ENCODE results near the gene HSPA6. TPM values are rescaled to one million over a fixed set of nuclear protein-coding genes. Genes with fewer than 3 reads are reported as not detected.
"Not testable (repeated sequence)": the region's sequence is repeated elsewhere in the genome, so short reads cannot be mapped to it uniquely, and the experiment has no call there.

HSPA6 gene
- total RNA-seq, 1 donor, result 0.36 TPM

- H2AFZ ChIP-seq (ENCODE audit: low read length); H4K20me1 ChIP-seq (ENCODE audit: insufficient read depth, low read length); H3K36me3 ChIP-seq (ENCODE audit: insufficient read depth, low read length); H3K4me3 ChIP-seq (ENCODE audit: insufficient read depth, low read length); H3K79me2 ChIP-seq (ENCODE audit: insufficient read depth, low read length); H3K4me2 ChIP-seq (ENCODE audit: insufficient read depth, low read length); H3K9me3 ChIP-seq (ENCODE audit: low read depth, low read length); DNase-seq (ENCODE audit: insufficient read length, low spot score, missing footprints); H3K27ac ChIP-seq (ENCODE audit: low read depth, low read length); H3K27me3 ChIP-seq (ENCODE audit: insufficient read depth, low read length): not testable (repeated sequence)
- H3K4me1 ChIP-seq (ENCODE audit: insufficient read depth, low read length), result peaks cover 12% of the 10 kb centered on the region
These were observed 4.2 kb downstream of the HSPA6 start for GRCh38 chr1:161528550-161528949.

GRCh38 chr1:161529463-161530104 lies 5.2 kb downstream of the HSPA6 start:
- H3K27me3 ChIP-seq (ENCODE audit: insufficient read depth, low read length); H3K27ac ChIP-seq (ENCODE audit: low read depth, low read length); H3K9me3 ChIP-seq (ENCODE audit: low read depth, low read length); DNase-seq (ENCODE audit: insufficient read length, low spot score, missing footprints); H3K36me3 ChIP-seq (ENCODE audit: insufficient read depth, low read length); H4K20me1 ChIP-seq (ENCODE audit: insufficient read depth, low read length); H2AFZ ChIP-seq (ENCODE audit: low read length); H3K79me2 ChIP-seq (ENCODE audit: insufficient read depth, low read length): not testable (repeated sequence)
- Histone ChIP-seq H3K4me1 (ENCODE audit: insufficient read depth, low read length) (peaks cover 12% of the 10 kb centered on the region), H3K4me2 (ENCODE audit: insufficient read depth, low read length) (peak overlapping the region; percentile 87), H3K4me3 (ENCODE audit: insufficient read depth, low read length) (peak overlapping the region; percentile 83)

- peak overlapping the region; percentile 83 for H3K4me3 ChIP-seq (ENCODE audit: insufficient read depth, low read length)
- H3K27me3 ChIP-seq (ENCODE audit: insufficient read depth, low read length); H3K36me3 ChIP-seq (ENCODE audit: insufficient read depth, low read length); DNase-seq (ENCODE audit: insufficient read length, low spot score, missing footprints); H3K9me3 ChIP-seq (ENCODE audit: low read depth, low read length); H4K20me1 ChIP-seq (ENCODE audit: insufficient read depth, low read length); H3K79me2 ChIP-seq (ENCODE audit: insufficient read depth, low read length): not testable (repeated sequence)
- peak overlapping the region; percentile 93 for H2AFZ ChIP-seq (ENCODE audit: low read length)
- H3K27ac ChIP-seq (ENCODE audit: low read depth, low read length), result peak overlapping the region; percentile 68
- H3K4me1 ChIP-seq (ENCODE audit: insufficient read depth, low read length), result peaks cover 12% of the 10 kb centered on the region
- peak overlapping the region; percentile 87 for H3K4me2 ChIP-seq (ENCODE audit: insufficient read depth, low read length)
These were observed 5.8 kb downstream of the HSPA6 start for GRCh38 chr1:161530158-161530557.

- DNase-seq (ENCODE audit: insufficient read length, low spot score, missing footprints), result peak; percentile 93
- peak overlapping the region; percentile 87 for H3K4me2 ChIP-seq (ENCODE audit: insufficient read depth, low read length)
- not testable (repeated sequence) for H3K36me3 ChIP-seq (ENCODE audit: insufficient read depth, low read length)
These were observed 6.6 kb downstream of the HSPA6 start for GRCh38 chr1:161530671-161531641.

GRCh38 chr1:161531986-161532643 lies 7.8 kb downstream of the HSPA6 start:
- TF ChIP-seq CTCF (IDR thresholded peaks at IDR 0.05; ENCODE audit: extremely low read depth, low read depth, low read length), result no peak
- H2AFZ ChIP-seq (ENCODE audit: low read length), result peak overlapping the region; percentile 87
- H3K79me2 ChIP-seq (ENCODE audit: insufficient read depth, low read length), result no peaks in the 10 kb centered on the region
- H3K4me2 ChIP-seq (ENCODE audit: insufficient read depth, low read length), result peak overlapping the region; percentile 87
- H3K4me1 ChIP-seq (ENCODE audit: insufficient read depth, low read length), result peaks cover 12% of the 10 kb centered on the region
- peak overlapping the region; percentile 54 for H3K4me3 ChIP-seq (ENCODE audit: insufficient read depth, low read length)
- no peaks in the 10 kb centered on the region for H4K20me1 ChIP-seq (ENCODE audit: insufficient read depth, low read length)
- H3K27ac ChIP-seq (ENCODE audit: low read depth, low read length), result no peak overlapping the region
- H3K36me3 ChIP-seq (ENCODE audit: insufficient read depth, low read length), result no peaks in the 10 kb centered on the region
- DNase-seq (ENCODE audit: insufficient read length, low spot score, missing footprints), result no peak
- H3K27me3 ChIP-seq (ENCODE audit: insufficient read depth, low read length), result no peaks in the 10 kb centered on the region
- H3K9me3 ChIP-seq (ENCODE audit: low read depth, low read length), result no peaks in the 10 kb centered on the region

More at GRCh38 chr1:161530671-161531641, 6.6 kb downstream of the HSPA6 start:
- Histone ChIP-seq H3K4me1 (ENCODE audit: insufficient read depth, low read length) (peaks cover 12% of the 10 kb centered on the region), H3K4me3 (ENCODE audit: insufficient read depth, low read length) (peak overlapping the region; percentile 83), H2AFZ (ENCODE audit: low read length) (peak overlapping the region; percentile 93), H3K27ac (ENCODE audit: low read depth, low read length) (peak overlapping the region; percentile 68)
- not testable (repeated sequence) for H3K27me3 ChIP-seq (ENCODE audit: insufficient read depth, low read length); H3K79me2 ChIP-seq (ENCODE audit: insufficient read depth, low read length); H4K20me1 ChIP-seq (ENCODE audit: insufficient read depth, low read length); H3K9me3 ChIP-seq (ENCODE audit: low read depth, low read length)

- H3K79me2 ChIP-seq (ENCODE audit: insufficient read depth, low read length); H3K9me3 ChIP-seq (ENCODE audit: low read depth, low read length); H4K20me1 ChIP-seq (ENCODE audit: insufficient read depth, low read length); H3K27me3 ChIP-seq (ENCODE audit: insufficient read depth, low read length); H3K36me3 ChIP-seq (ENCODE audit: insufficient read depth, low read length); H3K27ac ChIP-seq (ENCODE audit: low read depth, low read length): not testable (repeated sequence)
- Histone ChIP-seq H2AFZ (ENCODE audit: low read length) (peak overlapping the region; percentile 87), H3K4me2 (ENCODE audit: insufficient read depth, low read length) (peak overlapping the region; percentile 83), H3K4me1 (ENCODE audit: insufficient read depth, low read length) (peaks cover 12% of the 10 kb centered on the region), H3K4me3 (ENCODE audit: insufficient read depth, low read length) (peak overlapping the region; percentile 54)
- peak; percentile 49 for DNase-seq (ENCODE audit: insufficient read length, low spot score, missing footprints)
These were observed 8.6 kb downstream of the HSPA6 start for GRCh38 chr1:161532644-161533567.

- H3K9me3 ChIP-seq (ENCODE audit: low read depth, low read length); H2AFZ ChIP-seq (ENCODE audit: low read length); H3K36me3 ChIP-seq (ENCODE audit: insufficient read depth, low read length); H3K27me3 ChIP-seq (ENCODE audit: insufficient read depth, low read length); H3K4me3 ChIP-seq (ENCODE audit: insufficient read depth, low read length); H4K20me1 ChIP-seq (ENCODE audit: insufficient read depth, low read length); DNase-seq (ENCODE audit: insufficient read length, low spot score, missing footprints); H3K4me2 ChIP-seq (ENCODE audit: insufficient read depth, low read length); H3K27ac ChIP-seq (ENCODE audit: low read depth, low read length); H3K79me2 ChIP-seq (ENCODE audit: insufficient read depth, low read length): not testable (repeated sequence)
- peaks cover 11% of the 10 kb centered on the region for H3K4me1 ChIP-seq (ENCODE audit: insufficient read depth, low read length)
These were observed 12.8 kb downstream of the HSPA6 start for GRCh38 chr1:161537068-161537669.

Measured in osteoblast (primary cell).